Measurements from ENCODE around the gene NUDT4B.
"Not testable (repeated sequence)": the region's sequence is repeated elsewhere in the genome, so short reads cannot be mapped to it uniquely, and the experiment has no call there.

Gene NUDT4B

DNA sequence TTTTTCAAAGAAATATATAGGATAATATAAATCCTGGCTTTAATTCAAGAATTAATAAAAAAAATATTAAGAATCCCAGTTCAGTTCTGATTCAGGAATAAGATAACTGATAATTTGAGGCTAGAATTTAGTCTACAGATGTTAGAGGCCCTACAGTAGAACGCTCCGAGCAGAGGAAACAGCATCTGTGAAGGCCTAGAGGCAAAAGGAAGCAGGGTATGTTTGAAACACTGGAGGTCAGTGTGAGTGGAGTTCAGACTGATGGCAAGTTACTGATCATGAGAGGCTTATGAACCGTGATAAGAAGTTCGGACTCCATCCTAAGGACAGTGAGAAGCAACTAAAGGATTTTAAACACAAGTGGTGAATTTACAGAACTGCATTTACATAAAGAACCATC is 10.4 kb downstream of the NUDT4B start:
- DNase-seq (ENCODE audit: low spot score); H3K23ac ChIP-seq (ENCODE audit: low read depth, low read length, poor library complexity); H2BK15ac ChIP-seq (ENCODE audit: low read length); H3K36me3 ChIP-seq (replicated peaks in 1 of 2; ENCODE audit: control insufficient read depth in 2 of 2, insufficient read depth in 2 of 2, low read length in 2 of 2); H3K27ac ChIP-seq (replicated peaks; ENCODE audit: low read length); H3K4me2 ChIP-seq (ENCODE audit: insufficient read depth, low read length, poor library complexity, severe bottlenecking); H3K27me3 ChIP-seq (ENCODE audit: control insufficient read depth in 3 of 3, insufficient read depth in 3 of 3, low read depth in 1 of 3, low read length in 3 of 3); H2BK120ac ChIP-seq (ENCODE audit: low read depth, low read length); H4K91ac ChIP-seq (ENCODE audit: low read depth, low read length, poor library complexity); H2AK5ac ChIP-seq (ENCODE audit: low read depth, low read length); H3K9me3 ChIP-seq (replicated peaks in 1 of 2; ENCODE audit: control insufficient read depth in 2 of 2, insufficient read depth in 1 of 2, low read depth in 1 of 2, low read length in 2 of 2); H3K4me1 ChIP-seq (ENCODE audit: control insufficient read depth in 2 of 2, insufficient read depth in 1 of 2, low read depth in 1 of 2, low read length in 2 of 2); H3K9ac ChIP-seq (ENCODE audit: low read depth, low read length, poor library complexity); H3K4ac ChIP-seq (ENCODE audit: low read length); H2BK5ac ChIP-seq (ENCODE audit: low read length); H3K4me3 ChIP-seq (ENCODE audit: low read length in 2 of 2); H4K8ac ChIP-seq (ENCODE audit: low read depth, low read length); H3K14ac ChIP-seq (ENCODE audit: low read length); H3K18ac ChIP-seq (ENCODE audit: low read length); H3K79me1 ChIP-seq (ENCODE audit: low read depth, low read length); H2AFZ ChIP-seq (ENCODE audit: low read length); H2BK12ac ChIP-seq (ENCODE audit: low read length): not testable (repeated sequence)
- no CpG with 5 or more reads among the region's 4 CpGs for WGBS, 2 donors (ENCODE audit: extremely low coverage in 2 of 2, insufficient read length in 2 of 2, insufficient replicate concordance in 1 of 2)

DNA sequence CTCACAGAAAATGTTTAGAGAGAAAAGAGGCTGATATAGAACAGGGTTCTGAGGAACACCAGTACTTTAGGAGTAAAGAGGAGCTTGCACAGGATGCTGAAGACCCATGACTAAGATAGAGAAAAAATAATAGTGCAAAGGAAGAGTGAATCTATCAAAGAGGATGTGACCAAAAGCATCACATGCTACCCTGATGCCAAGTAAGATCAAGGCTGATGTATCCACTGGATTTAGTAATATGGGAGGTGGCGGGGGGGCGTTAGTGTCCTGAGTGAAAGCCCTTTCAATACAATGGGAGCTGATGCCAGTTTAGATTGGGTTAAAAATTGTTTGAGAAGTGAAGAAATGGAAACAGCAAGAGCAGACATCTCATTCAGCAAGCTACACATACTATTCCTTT is 11.2 kb downstream of the NUDT4B start:
- not testable (repeated sequence) for H2BK120ac ChIP-seq (ENCODE audit: low read depth, low read length); DNase-seq (ENCODE audit: low spot score)
- WGBS, 2 donors (ENCODE audit: extremely low coverage in 2 of 2, insufficient read length in 2 of 2, insufficient replicate concordance in 1 of 2) = no CpG with 5 or more reads among the region's 2 CpGs

DNA sequence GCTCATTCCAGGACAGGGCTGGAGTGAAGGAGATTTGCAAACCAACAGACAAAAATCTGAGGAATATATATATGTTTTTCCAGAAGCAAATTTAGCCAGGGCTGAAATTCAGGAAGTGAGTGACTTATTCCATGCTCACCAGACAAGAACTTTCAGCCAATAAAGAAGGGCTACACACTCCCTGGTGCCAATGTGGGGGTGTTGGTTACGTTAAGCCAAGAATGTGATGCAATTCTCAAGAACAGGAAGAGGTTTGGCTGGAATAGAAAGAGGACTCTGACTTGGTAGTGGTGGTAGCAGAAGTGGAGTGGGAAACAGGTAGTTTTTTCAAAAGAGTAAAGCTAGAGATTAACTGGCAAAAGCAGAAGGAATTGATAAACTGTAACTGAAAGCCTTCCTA is 11.6 kb downstream of the NUDT4B start:
- H2BK120ac ChIP-seq (ENCODE audit: low read depth, low read length); H3K9me3 ChIP-seq (replicated peaks in 1 of 2; ENCODE audit: control insufficient read depth in 2 of 2, insufficient read depth in 1 of 2, low read depth in 1 of 2, low read length in 2 of 2); H3K4me1 ChIP-seq (ENCODE audit: control insufficient read depth in 2 of 2, insufficient read depth in 1 of 2, low read depth in 1 of 2, low read length in 2 of 2); H3K4me2 ChIP-seq (ENCODE audit: insufficient read depth, low read length, poor library complexity, severe bottlenecking); H3K36me3 ChIP-seq (replicated peaks in 1 of 2; ENCODE audit: control insufficient read depth in 2 of 2, insufficient read depth in 2 of 2, low read length in 2 of 2); H2BK12ac ChIP-seq (ENCODE audit: low read length); H3K14ac ChIP-seq (ENCODE audit: low read length); H2BK5ac ChIP-seq (ENCODE audit: low read length); H2AK5ac ChIP-seq (ENCODE audit: low read depth, low read length); H3K4ac ChIP-seq (ENCODE audit: low read length); H4K91ac ChIP-seq (ENCODE audit: low read depth, low read length, poor library complexity); H3K4me3 ChIP-seq (ENCODE audit: low read length in 2 of 2); H3K27me3 ChIP-seq (ENCODE audit: control insufficient read depth in 3 of 3, insufficient read depth in 3 of 3, low read depth in 1 of 3, low read length in 3 of 3); H3K27ac ChIP-seq (replicated peaks; ENCODE audit: low read length); H2AFZ ChIP-seq (ENCODE audit: low read length); H4K8ac ChIP-seq (ENCODE audit: low read depth, low read length); H2BK15ac ChIP-seq (ENCODE audit: low read length); H3K18ac ChIP-seq (ENCODE audit: low read length); H3K23ac ChIP-seq (ENCODE audit: low read depth, low read length, poor library complexity); H3K79me1 ChIP-seq (ENCODE audit: low read depth, low read length); H3K9ac ChIP-seq (ENCODE audit: low read depth, low read length, poor library complexity); DNase-seq (ENCODE audit: low spot score): not testable (repeated sequence)
- WGBS, 2 donors (ENCODE audit: extremely low coverage in 2 of 2, insufficient read length in 2 of 2, insufficient replicate concordance in 1 of 2) = no CpG with 5 or more reads among the region's 1 CpG

More for the DNA sequence above, 11.2 kb downstream of the NUDT4B start:
- not testable (repeated sequence) for H2AK5ac ChIP-seq (ENCODE audit: low read depth, low read length); H3K9me3 ChIP-seq (replicated peaks in 1 of 2; ENCODE audit: control insufficient read depth in 2 of 2, insufficient read depth in 1 of 2, low read depth in 1 of 2, low read length in 2 of 2); H3K18ac ChIP-seq (ENCODE audit: low read length); H3K14ac ChIP-seq (ENCODE audit: low read length); H3K4me2 ChIP-seq (ENCODE audit: insufficient read depth, low read length, poor library complexity, severe bottlenecking); H3K27ac ChIP-seq (replicated peaks; ENCODE audit: low read length); H3K27me3 ChIP-seq (ENCODE audit: control insufficient read depth in 3 of 3, insufficient read depth in 3 of 3, low read depth in 1 of 3, low read length in 3 of 3); H3K23ac ChIP-seq (ENCODE audit: low read depth, low read length, poor library complexity); H2AFZ ChIP-seq (ENCODE audit: low read length); H4K8ac ChIP-seq (ENCODE audit: low read depth, low read length); H4K91ac ChIP-seq (ENCODE audit: low read depth, low read length, poor library complexity); H3K4me1 ChIP-seq (ENCODE audit: control insufficient read depth in 2 of 2, insufficient read depth in 1 of 2, low read depth in 1 of 2, low read length in 2 of 2); H2BK12ac ChIP-seq (ENCODE audit: low read length); H3K9ac ChIP-seq (ENCODE audit: low read depth, low read length, poor library complexity); H3K4me3 ChIP-seq (ENCODE audit: low read length in 2 of 2); H2BK15ac ChIP-seq (ENCODE audit: low read length); H3K79me1 ChIP-seq (ENCODE audit: low read depth, low read length); H3K4ac ChIP-seq (ENCODE audit: low read length); H2BK5ac ChIP-seq (ENCODE audit: low read length); H3K36me3 ChIP-seq (replicated peaks in 1 of 2; ENCODE audit: control insufficient read depth in 2 of 2, insufficient read depth in 2 of 2, low read length in 2 of 2)

DNA sequence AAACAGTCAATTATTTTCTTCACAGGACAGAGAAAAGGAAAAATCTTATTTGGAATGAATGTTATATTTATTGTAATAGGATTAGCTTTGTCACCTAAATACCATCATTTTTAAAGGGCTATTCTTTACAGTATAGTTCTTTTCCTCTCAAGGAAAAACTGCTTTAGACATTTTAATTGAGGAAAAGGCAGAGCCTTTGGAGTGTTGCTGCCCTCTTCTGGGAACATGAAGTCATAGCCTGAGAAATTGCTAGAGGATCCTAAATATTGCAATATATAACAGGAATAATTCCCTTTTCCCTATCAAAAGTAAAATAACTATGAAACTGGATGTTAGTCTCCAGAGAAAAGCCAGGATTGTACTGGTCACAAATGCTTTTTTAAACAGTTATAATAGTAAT is 12.8 kb downstream of the NUDT4B start:
- not testable (repeated sequence) for H3K4ac ChIP-seq (ENCODE audit: low read length); H3K18ac ChIP-seq (ENCODE audit: low read length); H2BK12ac ChIP-seq (ENCODE audit: low read length); H3K9me3 ChIP-seq (replicated peaks in 1 of 2; ENCODE audit: control insufficient read depth in 2 of 2, insufficient read depth in 1 of 2, low read depth in 1 of 2, low read length in 2 of 2); H3K79me1 ChIP-seq (ENCODE audit: low read depth, low read length); H2BK5ac ChIP-seq (ENCODE audit: low read length); H3K4me1 ChIP-seq (ENCODE audit: control insufficient read depth in 2 of 2, insufficient read depth in 1 of 2, low read depth in 1 of 2, low read length in 2 of 2); H4K91ac ChIP-seq (ENCODE audit: low read depth, low read length, poor library complexity); H3K36me3 ChIP-seq (replicated peaks in 1 of 2; ENCODE audit: control insufficient read depth in 2 of 2, insufficient read depth in 2 of 2, low read length in 2 of 2); H2BK15ac ChIP-seq (ENCODE audit: low read length); H2BK120ac ChIP-seq (ENCODE audit: low read depth, low read length); H2AK5ac ChIP-seq (ENCODE audit: low read depth, low read length); H3K4me3 ChIP-seq (ENCODE audit: low read length in 2 of 2); H3K27ac ChIP-seq (replicated peaks; ENCODE audit: low read length); H3K9ac ChIP-seq (ENCODE audit: low read depth, low read length, poor library complexity); H3K14ac ChIP-seq (ENCODE audit: low read length); H3K27me3 ChIP-seq (ENCODE audit: control insufficient read depth in 3 of 3, insufficient read depth in 3 of 3, low read depth in 1 of 3, low read length in 3 of 3); H2AFZ ChIP-seq (ENCODE audit: low read length); H3K4me2 ChIP-seq (ENCODE audit: insufficient read depth, low read length, poor library complexity, severe bottlenecking); H3K23ac ChIP-seq (ENCODE audit: low read depth, low read length, poor library complexity); DNase-seq (ENCODE audit: low spot score); H4K8ac ChIP-seq (ENCODE audit: low read depth, low read length)
